OCI-LY7 (cell line): ENCODE results near the gene MXRA8.
"Not testable (repeated sequence)": the region's sequence is repeated elsewhere in the genome, so short reads cannot be mapped to it uniquely, and the experiment has no call there.

ENCODE experiments used
- EZH2phosphoT487 ChIP-seq: fragments of 200-600 bp; sonication (generic); IDR thresholded peaks from 2 replicates; pipeline ENCODE4 v1.6.1; 2018; ENCODE audit warnings: low read depth, borderline replicate concordance, mild to moderate bottlenecking, mixed run types, antibody characterized with exemption, low read length, moderate library complexity, mixed read lengths
- TF ChIP-seq, protein P1 (sequence below): fragments of 200-600 bp; sonication (generic); conservative IDR thresholded peaks from 2 replicates; pipeline ENCODE4 v1.5.1; 2014; ENCODE audit warnings: mild to moderate bottlenecking, antibody characterized with exemption, low read length, moderate library complexity, mixed read lengths

DNA sequence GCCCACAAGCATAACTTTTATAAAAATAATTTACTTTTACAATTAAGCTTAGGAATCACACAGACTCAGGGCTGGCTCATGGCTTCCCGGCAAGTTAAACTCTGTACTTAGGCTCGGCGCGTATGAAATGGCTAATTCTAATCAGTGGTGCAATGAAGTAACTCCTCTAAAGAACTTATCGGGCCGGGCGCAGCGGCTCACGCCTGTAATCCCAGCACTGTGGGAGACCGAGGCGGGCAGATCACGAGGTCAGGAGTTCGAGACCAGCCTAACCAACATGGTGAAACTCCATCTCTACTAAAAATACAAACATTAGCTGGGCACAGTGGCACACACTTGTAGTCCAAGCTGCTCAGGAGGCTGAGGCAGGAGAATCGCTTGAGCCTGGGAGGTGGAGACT, 11.7 kb upstream of the MXRA8 start:
- TF ChIP-seq, protein P1, sequence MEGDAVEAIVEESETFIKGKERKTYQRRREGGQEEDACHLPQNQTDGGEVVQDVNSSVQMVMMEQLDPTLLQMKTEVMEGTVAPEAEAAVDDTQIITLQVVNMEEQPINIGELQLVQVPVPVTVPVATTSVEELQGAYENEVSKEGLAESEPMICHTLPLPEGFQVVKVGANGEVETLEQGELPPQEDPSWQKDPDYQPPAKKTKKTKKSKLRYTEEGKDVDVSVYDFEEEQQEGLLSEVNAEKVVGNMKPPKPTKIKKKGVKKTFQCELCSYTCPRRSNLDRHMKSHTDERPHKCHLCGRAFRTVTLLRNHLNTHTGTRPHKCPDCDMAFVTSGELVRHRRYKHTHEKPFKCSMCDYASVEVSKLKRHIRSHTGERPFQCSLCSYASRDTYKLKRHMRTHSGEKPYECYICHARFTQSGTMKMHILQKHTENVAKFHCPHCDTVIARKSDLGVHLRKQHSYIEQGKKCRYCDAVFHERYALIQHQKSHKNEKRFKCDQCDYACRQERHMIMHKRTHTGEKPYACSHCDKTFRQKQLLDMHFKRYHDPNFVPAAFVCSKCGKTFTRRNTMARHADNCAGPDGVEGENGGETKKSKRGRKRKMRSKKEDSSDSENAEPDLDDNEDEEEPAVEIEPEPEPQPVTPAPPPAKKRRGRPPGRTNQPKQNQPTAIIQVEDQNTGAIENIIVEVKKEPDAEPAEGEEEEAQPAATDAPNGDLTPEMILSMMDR = not testable (repeated sequence)
- not testable (repeated sequence) for TF ChIP-seq EZH2phosphoT487
